Right ventricle myocardium superior (tissue), 1 donor: ENCODE results near the gene RAX2. TPM values are rescaled to one million over a fixed set of nuclear protein-coding genes. Genes with fewer than 3 reads are reported as not detected.
"Not testable (repeated sequence)": the region's sequence is repeated elsewhere in the genome, so short reads cannot be mapped to it uniquely, and the experiment has no call there.

Experiments
- ATAC-seq: fragments of 200-7000 bp; cut with Tn5 transposase; one replicate; pipeline ENCODE4 v1.9.1; 2020; ENCODE audit warnings: mild to moderate bottlenecking; ENCODE audit not compliant: poor library complexity
- DNase-seq: peaks from one replicate; pipeline ENCODE4 v3.0.0-alpha.2; 2020
- intact Hi-C: fragments of 100-400 bp; cut with DNase I; formaldehyde crosslinking; loops from one replicate; pipeline ENCODE4 v1.11.2; 2022
- long read RNA-seq: library from polyadenylated mRNA; unstranded; transcript quantifications from one replicate; pipeline ENCODE4 v2.0.0, GENCODE V29; 2021
- total RNA-seq: library from RNA; stranded (reverse); fragmentation: NEBNext Ultra II Directional; extraction: Animal tissue kit (Norgen Biotek cat#: 25700); gene quantifications from one replicate; pipeline ENCODE4 v1.2.1, GENCODE V29; 2021
- donor health status: DM: no; HTN: yes; CAD: no; lungs with severe emphysema.

Gene RAX2
- total RNA-seq: not detected
- long read RNA-seq: 0 reads

- ATAC-seq (no peak), DNase-seq (no peak)
- intact Hi-C loops: no loop called here
Observed at GRCh38 chr19:3771906-3772455, at the start of gene RAX2. RAX2 (minus strand) TSS chr19:3772228; CDS start chr19:3771742, 486 bp downstream.

- ATAC-seq (no peak), DNase-seq (no peak)
- intact Hi-C loops: no loop called here
Observed at GRCh38 chr19:3821156-3821555, 49.1 kb upstream of the RAX2 start.

- ATAC-seq (no peak), DNase-seq (no peak)
- intact Hi-C loops: no loop called here
Observed at GRCh38 chr19:3819989-3820388, 48.0 kb upstream of the RAX2 start.

GRCh38 chr19:3818918-3819317, 46.9 kb upstream of the RAX2 start:
- intact Hi-C loops: no loop called here
- DNase-seq: no peak
- ATAC-seq: no peak

GRCh38 chr19:3818466-3818865, 46.4 kb upstream of the RAX2 start:
- intact Hi-C loops: no loop called here
- no peak for ATAC-seq
- no peak for DNase-seq

- DNase-seq (no peak), ATAC-seq (no peak)
- intact Hi-C loops: no loop called here
Observed at GRCh38 chr19:3817761-3818160, 45.7 kb upstream of the RAX2 start.

- ATAC-seq (no peak), DNase-seq (no peak)
- intact Hi-C loops: no loop called here
Observed at GRCh38 chr19:3816566-3817218, 44.7 kb upstream of the RAX2 start.

- intact Hi-C loops, ATAC-seq, DNase-seq: not testable (repeated sequence)
Observed at GRCh38 chr19:3816148-3816547, 44.1 kb upstream of the RAX2 start.

- intact Hi-C loops: no loop called here
- ATAC-seq: no peak
- no peak for DNase-seq
Observed at GRCh38 chr19:3814648-3815047, 42.6 kb upstream of the RAX2 start.

GRCh38 chr19:3813473-3814392, 41.7 kb upstream of the RAX2 start:
- DNase-seq (no peak), ATAC-seq (peak; percentile 19)
- intact Hi-C loops: no loop called here

GRCh38 chr19:3810708-3811355, 38.8 kb upstream of the RAX2 start:
- ATAC-seq (no peak), DNase-seq (no peak)
- intact Hi-C loops: no loop called here

GRCh38 chr19:3809881-3810707, 38.1 kb upstream of the RAX2 start:
- DNase-seq: no peak
- ATAC-seq: no peak
- intact Hi-C loops: no loop called here

GRCh38 chr19:3808420-3809143, 36.6 kb upstream of the RAX2 start:
- intact Hi-C loops: no loop called here
- DNase-seq (no peak), ATAC-seq (peak; percentile 39)

GRCh38 chr19:3807574-3808354, 35.7 kb upstream of the RAX2 start:
- no peak for ATAC-seq
- intact Hi-C loops: no loop called here

GRCh38 chr19:3807131-3807480, 35.1 kb upstream of the RAX2 start:
- no peak for DNase-seq
- intact Hi-C loops: no loop called here
- ATAC-seq: no peak

More at GRCh38 chr19:3807574-3808354, 35.7 kb upstream of the RAX2 start:
- DNase-seq: no peak

GRCh38 chr19:3805859-3806258, 33.8 kb upstream of the RAX2 start:
- no peak for ATAC-seq
- intact Hi-C loops: no loop called here
- DNase-seq: no peak

- ATAC-seq: no peak
- intact Hi-C loops: no loop called here
- DNase-seq: no peak
Observed at GRCh38 chr19:3804429-3804828, 32.4 kb upstream of the RAX2 start.
